Endothelial cell of umbilical vein (primary cell): ENCODE data around the gene GPR108. TPM values are rescaled to one million over a fixed set of nuclear protein-coding genes. Genes with fewer than 3 reads are reported as not detected.
A peak's percentile ranks its signal among the peaks of the same experiment; 100 is the strongest.

Source experiments
- BruUV-seq: library from RNA; stranded (reverse); fragments of 400-500 nt; replicated peaks from 2 replicates; lab custom pipeline; 2021; lab: Mats Ljungman, UMichigan
- CTCF ChIA-PET: fragments of 300-600, 350-600 bp; sonication (Branson Sonifier 250); formaldehyde crosslinking; loops from one replicate; lab custom pipeline; 2021; ENCODE audit warnings: antibody characterized with exemption, inconsistent platforms; lab: Charles Lee
- POLR2A ChIA-PET: fragments of 300-600, 350-600 bp; sonication (Branson Sonifier 250); formaldehyde crosslinking; loops from one replicate; lab custom pipeline; 2021; ENCODE audit warnings: antibody characterized with exemption, inconsistent platforms; lab: Charles Lee
- DNase-seq: peaks from one replicate; pipeline ENCODE4 v3.0.0-alpha.2; 2011; ENCODE audit warnings: low read depth, low spot score
- FAIRE-seq: peaks from 2 replicates; lab custom pipeline; 2011; peaks lifted over from hg19 to GRCh38; lab: Jason Lieb, UNC
- H2AFZ ChIP-seq: 2 replicates; pipeline ENCODE4 v1.6.0; 2012; ENCODE audit warnings: low read depth, low read length, control low read depth, inconsistent platforms
- H3K27ac ChIP-seq: 2 replicates; pipeline ENCODE4 v1.5.1; 2011; ENCODE audit warnings: low read depth, mild to moderate bottlenecking, control low read depth, low read length, moderate library complexity; ENCODE audit not compliant: insufficient read depth
- H3K27me3 ChIP-seq, 2 experiments: 2 replicates each; pipeline versions ENCODE4 v1.6.0 to v1.6.1; 2011; ENCODE audit warnings: low read length in 2 of 2, mixed read lengths in 1 of 2; ENCODE audit not compliant: control insufficient read depth in 2 of 2, insufficient read depth in 2 of 2
- H3K36me3 ChIP-seq, 2 experiments: 2 replicates in 1 of 2; 3 replicates in 1 of 2; pipeline ENCODE4 v1.5.1; 2011; ENCODE audit warnings: low read length in 2 of 2, mild to moderate bottlenecking in 1 of 2, moderate library complexity in 1 of 2; ENCODE audit not compliant: control insufficient read depth in 2 of 2, insufficient read depth in 2 of 2; ENCODE audit errors: extremely low read depth in 1 of 2
- H3K4me1 ChIP-seq: 3 replicates; pipeline ENCODE4 v1.5.1; 2011; ENCODE audit warnings: mild to moderate bottlenecking, low read length; ENCODE audit not compliant: control insufficient read depth, insufficient read depth; ENCODE audit errors: extremely low read depth
- H3K4me2 ChIP-seq: 2 replicates; pipeline ENCODE4 v1.6.1; 2011; ENCODE audit warnings: low read length, control low read depth, mixed read lengths; ENCODE audit not compliant: insufficient read depth
- H3K4me3 ChIP-seq, 3 experiments: fragments of 200-600 bp in 1 of 3; sonication (generic), shearing (Covaris generic) in 1 of 3; replicated peaks in 1 of 3; 2 replicates each; pipeline ENCODE4 v1.5.1; 2011 to 2016; ENCODE audit warnings: control low read depth in 3 of 3, low read length in 3 of 3, mild to moderate bottlenecking in 2 of 3, inconsistent platforms in 1 of 3, low read depth in 1 of 3, moderate library complexity in 1 of 3; ENCODE audit not compliant: insufficient read depth in 1 of 3
- H3K79me2 ChIP-seq: 2 replicates; pipeline ENCODE4 v1.6.0; 2012; ENCODE audit warnings: low read length, inconsistent platforms; ENCODE audit not compliant: control insufficient read depth, insufficient read depth
- H3K9ac ChIP-seq: replicated peaks from 2 replicates; pipeline ENCODE3; 2011; ENCODE audit warnings: low read length, control low read depth; ENCODE audit not compliant: insufficient read depth; ENCODE audit errors: extremely low read depth
- H3K9me1 ChIP-seq: replicated peaks from 3 replicates; pipeline ENCODE4 v1.6.0; 2011; ENCODE audit warnings: mild to moderate bottlenecking, low read length; ENCODE audit not compliant: control insufficient read depth, insufficient read depth; ENCODE audit errors: extremely low read depth
- H3K9me3 ChIP-seq: replicated peaks from 2 replicates; pipeline ENCODE4 v1.5.1; 2012; ENCODE audit warnings: low read length, inconsistent platforms; ENCODE audit not compliant: control insufficient read depth, insufficient read depth
- H4K20me1 ChIP-seq: replicated peaks from 2 replicates; pipeline ENCODE3; 2011; ENCODE audit warnings: mild to moderate bottlenecking, low read length; ENCODE audit not compliant: control insufficient read depth, insufficient read depth; ENCODE audit errors: extremely low read depth
- EZH2 ChIP-seq: IDR thresholded peaks from 2 replicates; pipeline ENCODE4 v1.6.1; 2012; ENCODE audit warnings: borderline replicate concordance, low read depth, mild to moderate bottlenecking, moderate library complexity, low read length, inconsistent platforms; ENCODE audit not compliant: severe bottlenecking
- FOS ChIP-seq: IDR thresholded peaks from 2 replicates; pipeline ENCODE4 v1.6.1; 2011; ENCODE audit warnings: mild to moderate bottlenecking, low read length, moderate library complexity, borderline replicate concordance; ENCODE audit not compliant: insufficient read depth
- GATA2 ChIP-seq: IDR thresholded peaks from 2 replicates; pipeline ENCODE4 v1.7.0; 2011; ENCODE audit warnings: low read depth, mild to moderate bottlenecking, moderate library complexity, mixed read lengths, low read length; ENCODE audit not compliant: insufficient read length, insufficient read depth
- JUN ChIP-seq: IDR thresholded peaks from 2 replicates; pipeline ENCODE4 v1.6.1; 2011; ENCODE audit warnings: borderline replicate concordance, low read depth; ENCODE audit not compliant: insufficient read length, insufficient read depth
- MYC ChIP-seq: IDR thresholded peaks from one replicate; pipeline ENCODE4 v1.6.1; 2011; ENCODE audit warnings: mild to moderate bottlenecking, low read depth, low read length
- POLR2A ChIP-seq: IDR thresholded peaks from 2 replicates; pipeline ENCODE4 v1.6.1; 2012; ENCODE audit warnings: low read depth, mild to moderate bottlenecking, control low read depth, low read length
- POLR2AphosphoS5 ChIP-seq: IDR thresholded peaks from 2 replicates; pipeline ENCODE4 v1.6.1; 2012; ENCODE audit warnings: low read depth, mild to moderate bottlenecking, control low read depth, low read length, moderate library complexity; ENCODE audit not compliant: insufficient read depth
- dilution Hi-C: fragments of 300-500 bp; cut with MboI; formaldehyde crosslinking; loops from one replicate; pipeline ENCODE4 v1.15.0; 2019; ENCODE audit warnings: low sequenced_read_pairs; ENCODE audit not compliant: extremely low pct_ligation_motif_present
- intact Hi-C: fragments of 100-400 bp; cut with micrococcal nuclease; formaldehyde crosslinking; loops from one replicate; pipeline ENCODE4 v1.10.0; 2022
- polyA plus RNA-seq, 4 experiments: library from polyadenylated mRNA; depleted of rRNA in 3 of 4; stranded (reverse) in 3 of 4; unstranded in 1 of 4; fragments of >200 nt; gene quantifications; 2 replicates each; pipeline versions ENCODE4 v1.2.1 to v1.2.3, GENCODE V29; 2011 to 2012; ENCODE audit warnings: missing spikeins in 1 of 4
- total RNA-seq: library from RNA; stranded (reverse); gene quantifications from 2 replicates; pipeline ENCODE4 v1.2.3, GENCODE V29; 2021
- TF ChIP-seq, protein P1 (sequence below): IDR thresholded peaks from 2 replicates; pipeline ENCODE4 v1.6.1; 2011; ENCODE audit not compliant: insufficient read depth, insufficient read length
- TF ChIP-seq, protein P2 (sequence below), 2 donors: IDR thresholded peaks; 1 replicate in 1 of 2; 2 replicates in 1 of 2; pipeline ENCODE4 v1.5.1; 2011; ENCODE audit warnings: low read length in 2 of 2, mild to moderate bottlenecking in 2 of 2, moderate library complexity in 2 of 2, control low read depth in 1 of 2, inconsistent platforms in 1 of 2, low read depth in 1 of 2; ENCODE audit not compliant: insufficient read depth in 1 of 2; ENCODE audit errors: extremely low read depth in 1 of 2

Gene GPR108
- total and polyA plus RNA-seq, 2 donors (not counting 3 experiments of a cell fraction or from before 2014, with no cell fraction given), result 68.5 to 80.2 TPM

DNA sequence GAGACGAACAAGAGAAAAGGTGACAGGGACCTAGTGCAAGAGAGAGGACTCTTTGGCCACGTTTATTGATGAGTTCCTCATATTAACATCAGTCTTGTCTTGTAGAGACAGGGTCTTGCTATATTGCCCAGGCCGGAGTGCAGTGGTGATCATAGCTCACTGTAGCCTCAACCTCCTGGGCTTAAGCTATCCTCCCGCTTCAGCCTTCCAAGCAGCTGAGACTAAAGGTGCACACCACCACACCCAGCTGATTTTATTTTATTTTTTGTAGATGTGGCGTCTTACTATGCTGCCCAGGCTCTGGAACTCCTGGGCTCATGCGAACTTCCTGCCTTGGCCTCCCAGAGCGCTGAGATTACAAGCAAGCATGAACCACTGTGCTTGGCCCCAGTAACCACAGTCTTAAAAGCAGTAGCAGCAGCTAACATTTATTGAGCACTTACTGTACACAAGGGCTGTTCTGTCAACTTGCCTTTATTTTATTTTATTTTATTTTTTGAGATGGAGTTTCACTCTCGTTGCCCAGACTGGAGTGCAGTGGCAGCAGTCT lies 30.9 kb upstream of the GPR108 start:
- no peak overlapping the region for H3K9ac ChIP-seq
- H3K4me3 ChIP-seq, result no peak overlapping the region
- intact Hi-C loops, result no loop called here
- no peaks in the 10 kb centered on the region for H3K9me3 ChIP-seq
- H3K27me3 ChIP-seq, result peaks cover 5 to 9% of the 10 kb centered on the region in 2 experiments
- CTCF ChIA-PET, result interaction anchor here (0.8 to 3.3 kb wide), 5 partner anchors 30 to 642 kb away, joined by 3 to 16 read pairs (median 3); partner anchors contain the start of gene GPR108
- no peaks in the 10 kb centered on the region for H3K9me1 ChIP-seq
- H3K4me2 ChIP-seq, result no peak overlapping the region
- FAIRE-seq, result no peak
- no peaks in the 10 kb centered on the region for H3K36me3 ChIP-seq
- POLR2A ChIA-PET, result no interaction called here
- no peaks in the 10 kb centered on the region for H3K79me2 ChIP-seq
- DNase-seq, result no peak
- BruUV-seq, result no TSS peak
- H3K4me1 ChIP-seq, result peaks cover 4% of the 10 kb centered on the region
- dilution Hi-C loops, result no loop called here
- no peak overlapping the region for H2AFZ ChIP-seq
- H3K27ac ChIP-seq, result no peak overlapping the region
- H4K20me1 ChIP-seq, result no peaks in the 10 kb centered on the region
- no peak for TF ChIP-seq FOS
- TF ChIP-seq MYC, result no peak

DNA sequence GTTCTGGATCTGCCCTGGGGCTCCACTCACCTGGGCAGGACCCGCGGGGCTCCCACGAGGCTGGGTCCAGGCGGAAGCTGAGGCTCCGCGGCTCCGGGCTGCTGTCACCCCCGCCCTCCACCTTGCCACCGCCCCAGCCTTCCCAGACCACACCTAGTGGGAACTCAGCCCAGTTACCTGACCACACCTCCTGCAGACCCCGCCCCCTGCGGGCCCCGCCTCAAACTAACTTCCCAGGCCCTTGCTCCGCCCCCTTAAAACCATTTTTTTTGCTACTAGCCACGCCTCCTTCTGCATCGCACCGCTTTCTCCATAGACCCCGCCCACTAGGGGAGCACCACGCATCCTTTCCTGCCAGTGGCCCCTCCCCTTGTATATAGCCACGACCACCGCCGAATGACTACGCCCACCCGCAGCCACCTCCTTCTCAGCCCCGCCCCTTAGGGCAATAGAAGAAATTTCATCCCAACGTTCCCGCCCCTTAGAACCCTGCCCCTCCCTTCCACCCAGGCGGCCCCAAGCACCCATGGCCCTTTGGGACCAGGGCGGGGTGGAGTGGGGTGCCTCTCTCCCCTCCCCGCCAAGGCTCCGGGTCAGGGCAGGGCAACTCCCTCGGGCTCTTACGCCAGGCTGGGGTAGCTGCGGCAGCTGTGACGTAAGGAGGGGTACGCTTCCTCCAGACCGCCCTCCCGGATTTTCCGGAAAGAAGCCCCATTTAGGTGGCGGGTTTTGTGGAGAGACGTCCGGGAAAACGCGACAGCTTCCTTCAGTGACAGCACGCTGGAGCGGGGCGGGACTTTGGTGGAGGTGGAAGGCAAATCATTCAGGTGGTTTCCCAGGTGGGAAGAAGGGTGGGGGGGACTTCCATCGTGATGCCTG lies 30.2 kb upstream of the GPR108 start, which contains the start of gene SH2D3A:
TSS of gene SH2D3A (minus strand) at position 79 of the 879 bp plus-strand sequence. CDS start 3,687 bp downstream, outside the sequence.
- H3K4me1 ChIP-seq, result peaks cover 4% of the 10 kb centered on the region
- DNase-seq (peak; percentile 37), FAIRE-seq (no peak)
- H3K4me2 ChIP-seq, result peak within 1 kb of the TSS; percentile 10
- intact Hi-C loops (loop anchor here (1.0 kb wide), 1 partner anchor 96 kb away; no protein-coding TSS in a partner anchor), dilution Hi-C loops (no loop called here)
- no peaks in the 10 kb centered on the region for H3K79me2 ChIP-seq
- H3K27ac ChIP-seq, result no peak within 1 kb of the TSS
- BruUV-seq, result no TSS peak
- no peaks in the 10 kb centered on the region for H3K36me3 ChIP-seq
- no peak within 1 kb of the TSS for H3K9ac ChIP-seq
- H3K9me1 ChIP-seq, result no peaks in the 10 kb centered on the region
- H3K9me3 ChIP-seq, result no peaks in the 10 kb centered on the region
- TF ChIP-seq EZH2 (no peak), POLR2A (no peak), POLR2AphosphoS5 (no peak), JUN (no peak), GATA2 (no peak), FOS (no peak), MYC (no peak)
- TF ChIP-seq, protein P1, sequence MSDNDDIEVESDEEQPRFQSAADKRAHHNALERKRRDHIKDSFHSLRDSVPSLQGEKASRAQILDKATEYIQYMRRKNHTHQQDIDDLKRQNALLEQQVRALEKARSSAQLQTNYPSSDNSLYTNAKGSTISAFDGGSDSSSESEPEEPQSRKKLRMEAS, result no peak
- TF ChIP-seq, protein P2, sequence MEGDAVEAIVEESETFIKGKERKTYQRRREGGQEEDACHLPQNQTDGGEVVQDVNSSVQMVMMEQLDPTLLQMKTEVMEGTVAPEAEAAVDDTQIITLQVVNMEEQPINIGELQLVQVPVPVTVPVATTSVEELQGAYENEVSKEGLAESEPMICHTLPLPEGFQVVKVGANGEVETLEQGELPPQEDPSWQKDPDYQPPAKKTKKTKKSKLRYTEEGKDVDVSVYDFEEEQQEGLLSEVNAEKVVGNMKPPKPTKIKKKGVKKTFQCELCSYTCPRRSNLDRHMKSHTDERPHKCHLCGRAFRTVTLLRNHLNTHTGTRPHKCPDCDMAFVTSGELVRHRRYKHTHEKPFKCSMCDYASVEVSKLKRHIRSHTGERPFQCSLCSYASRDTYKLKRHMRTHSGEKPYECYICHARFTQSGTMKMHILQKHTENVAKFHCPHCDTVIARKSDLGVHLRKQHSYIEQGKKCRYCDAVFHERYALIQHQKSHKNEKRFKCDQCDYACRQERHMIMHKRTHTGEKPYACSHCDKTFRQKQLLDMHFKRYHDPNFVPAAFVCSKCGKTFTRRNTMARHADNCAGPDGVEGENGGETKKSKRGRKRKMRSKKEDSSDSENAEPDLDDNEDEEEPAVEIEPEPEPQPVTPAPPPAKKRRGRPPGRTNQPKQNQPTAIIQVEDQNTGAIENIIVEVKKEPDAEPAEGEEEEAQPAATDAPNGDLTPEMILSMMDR (IDR thresholded peaks at IDR 0.05; ENCODE audit: extremely low read depth in 1 of 2, insufficient read depth in 1 of 2, low read depth in 1 of 2, low read length in 2 of 2), result no peak
- H4K20me1 ChIP-seq, result no peaks in the 10 kb centered on the region
- H3K27me3 ChIP-seq, result peaks cover 5 to 9% of the 10 kb centered on the region in 2 experiments
- POLR2A ChIA-PET, result no interaction called here
- H2AFZ ChIP-seq, result peak within 1 kb of the TSS; percentile 52
- H3K4me3 ChIP-seq, result peak within 1 kb of the TSS in 1 of 3 experiments; percentile 4
- CTCF ChIA-PET, result interaction anchor here (0.8 to 3.3 kb wide), 4 partner anchors 29 to 251 kb away, joined by 3 to 16 read pairs (median 4); partner anchors contain the start of gene GPR108
